Measurements from ENCODE around the gene LPA. TPM values are rescaled to one million over a fixed set of nuclear protein-coding genes. Genes with fewer than 3 reads are reported as not detected.
A peak's percentile ranks its signal among the peaks of the same experiment; 100 is the strongest.
"Not testable (repeated sequence)": the region's sequence is repeated elsewhere in the genome, so short reads cannot be mapped to it uniquely, and the experiment has no call there.

LPA gene
- total RNA-seq: 0.10 TPM

DNA sequence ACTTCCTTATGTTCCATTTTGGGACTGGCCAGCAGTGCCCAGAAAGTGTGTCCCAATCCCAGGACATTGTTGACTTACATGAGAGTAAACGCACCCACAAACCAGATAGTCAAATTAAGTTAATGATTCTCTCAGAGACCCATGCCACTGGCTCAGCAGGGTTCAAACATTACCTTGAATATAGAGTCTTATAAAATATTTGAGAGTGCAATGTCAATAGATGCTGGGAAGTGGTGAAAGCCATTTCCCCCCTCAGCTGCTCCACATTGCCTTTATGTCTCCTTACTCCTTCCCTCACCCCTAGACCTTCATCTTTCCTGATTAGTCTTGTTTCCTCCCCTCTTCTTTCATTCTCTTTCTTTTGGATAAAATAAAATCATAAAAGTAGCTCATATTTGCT is at the start of gene LPA:
Gene LPA, minus strand, starts transcription at position 78 of the 400 bp plus-strand sequence. Its CDS starts 61 bp downstream, at position 17.
- not testable (repeated sequence) for DNase-seq

- DNase-seq: not testable (repeated sequence)
These were observed 44.9 kb upstream of the LPA start for GRCh38 chr6:160708993-160709392.

DNA sequence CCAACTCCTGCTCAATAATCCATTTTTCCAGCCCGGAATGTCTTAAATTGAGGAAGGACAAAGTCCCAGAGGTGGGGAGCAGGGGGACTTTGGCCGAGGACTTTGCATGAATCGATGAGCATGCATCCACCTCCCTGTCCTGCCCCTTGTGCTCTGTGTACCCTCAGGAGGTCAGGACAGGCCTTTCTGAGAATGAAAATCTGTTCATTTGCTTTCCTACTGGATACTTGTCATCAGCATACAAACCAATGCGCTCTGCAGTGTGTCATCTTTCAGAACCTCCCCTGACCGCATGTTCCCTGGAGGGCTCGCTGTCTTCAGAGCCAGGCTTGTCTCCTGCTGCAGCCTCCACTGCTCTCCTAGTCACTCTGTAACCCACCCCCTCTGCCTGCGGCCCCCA is 40.6 kb upstream of the LPA start:
- not testable (repeated sequence) for DNase-seq

GRCh38 chr6:160701918-160702680 is 38.0 kb upstream of the LPA start, which contains the start of gene PLG:
Gene PLG (plus strand): TSS chr6:160702244. CDS start chr6:160702305, 61 bp downstream.
- not testable (repeated sequence) for DNase-seq

DNA sequence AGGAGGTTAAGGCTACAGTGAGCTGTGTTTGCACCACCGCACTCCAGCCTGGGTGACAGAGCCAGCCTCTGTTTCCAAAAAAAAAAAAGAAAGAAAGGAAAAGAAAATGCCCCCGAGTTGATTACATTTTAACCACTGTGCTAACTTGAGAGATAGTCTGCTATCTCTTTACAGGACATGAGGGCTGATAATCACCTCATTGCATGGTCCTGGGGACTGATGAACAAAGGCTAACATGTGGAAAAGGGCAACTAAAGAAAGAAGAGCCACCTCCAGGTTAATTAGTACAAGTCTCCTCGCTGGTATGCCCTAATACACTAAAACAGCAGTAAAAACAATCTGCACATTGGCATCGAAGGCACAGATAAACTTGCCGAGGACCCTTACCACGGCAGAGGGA is 33.8 kb upstream of the LPA start:
- DNase-seq: no peak

DNA sequence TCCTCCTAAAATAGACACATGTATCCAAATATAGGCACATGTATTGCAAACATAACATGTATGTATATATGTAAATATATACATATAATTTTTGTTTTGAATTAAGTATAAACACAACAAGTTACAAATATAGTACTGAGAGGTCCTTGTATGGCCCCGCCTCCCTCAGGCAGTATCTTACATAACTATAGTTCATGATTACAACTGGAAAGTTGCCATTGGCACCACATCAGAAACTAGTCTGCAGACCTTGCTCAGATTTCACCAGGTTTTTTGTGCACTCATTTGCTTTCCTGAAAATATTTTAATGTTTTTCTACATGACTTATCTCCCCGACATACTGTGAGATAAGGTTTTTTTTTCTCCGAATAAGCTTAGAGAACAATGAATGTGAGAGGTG is 32.8 kb upstream of the LPA start:
- DNase-seq: not testable (repeated sequence)

GRCh38 chr6:160695622-160696021 is 31.5 kb upstream of the LPA start:
- not testable (repeated sequence) for DNase-seq

DNA sequence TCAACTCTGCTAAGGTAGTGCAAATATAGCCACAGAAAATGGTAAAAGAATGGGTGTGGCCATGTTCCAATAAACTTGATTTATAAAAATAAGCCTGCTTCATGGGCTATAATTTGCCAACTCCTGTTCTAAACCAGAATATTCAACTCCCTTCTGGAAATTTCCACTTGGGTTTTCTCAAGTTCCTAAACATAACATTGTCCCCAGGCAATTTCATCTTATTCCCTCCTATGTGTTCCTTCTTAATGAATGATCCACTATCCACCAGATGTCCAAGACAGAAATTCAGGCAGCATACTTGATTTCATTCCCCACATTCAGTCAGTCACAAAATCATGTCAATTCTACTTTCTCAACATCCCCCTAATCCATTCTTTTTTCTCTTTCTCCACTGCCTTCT is 30.9 kb upstream of the LPA start:
- DNase-seq: not testable (repeated sequence)

DNA sequence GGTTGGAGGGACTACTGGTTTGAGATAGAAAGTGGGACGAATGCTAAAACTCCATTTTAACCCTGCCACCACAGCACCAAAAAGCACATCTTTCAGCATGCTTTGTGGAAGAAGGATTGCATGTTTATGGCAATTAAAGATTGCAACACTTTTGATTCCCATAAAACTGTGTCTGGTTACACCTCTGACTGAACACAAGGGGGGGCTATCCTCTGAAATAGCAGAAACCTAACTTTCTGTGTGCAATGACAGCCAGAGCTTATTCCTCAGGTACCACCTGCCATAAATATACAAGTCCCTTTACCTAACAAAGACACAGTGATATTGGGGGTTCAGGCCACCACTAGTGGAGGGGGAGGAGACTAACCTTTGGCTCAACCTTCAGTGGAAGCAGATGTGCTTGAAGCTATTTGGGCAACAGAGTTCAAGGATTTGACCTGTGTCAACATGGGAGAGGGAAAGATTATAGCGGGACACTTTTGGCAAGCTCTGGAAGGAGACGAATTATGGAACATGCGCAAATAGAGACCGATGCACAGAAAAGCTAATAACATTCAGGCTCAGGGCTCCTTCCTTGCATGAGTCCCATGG is 28.4 kb upstream of the LPA start:
- DNase-seq: no peak

DNA sequence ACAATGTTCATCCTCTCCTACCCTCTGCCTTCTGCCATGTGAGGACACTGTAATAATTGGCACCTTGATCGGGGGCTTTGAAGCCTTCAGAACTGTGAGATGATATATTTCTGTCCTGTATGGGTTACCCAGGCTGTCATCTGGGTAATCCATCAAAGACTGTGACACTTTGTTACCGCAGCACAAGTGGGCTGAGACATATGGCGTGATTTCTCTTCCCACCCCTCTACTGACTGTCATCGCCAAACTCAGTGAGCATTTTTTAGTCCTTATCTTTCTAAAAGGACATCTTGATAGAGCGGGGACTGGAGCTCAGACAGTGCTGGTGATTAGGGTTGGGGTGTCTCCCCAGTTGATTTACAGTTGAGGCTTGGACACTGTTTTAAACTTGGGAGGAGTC is 27.5 kb upstream of the LPA start:
- DNase-seq: no peak

GRCh38 chr6:160690458-160690857 is 26.4 kb upstream of the LPA start:
- DNase-seq: no peak

GRCh38 chr6:160685762-160686450 is 21.8 kb upstream of the LPA start:
- DNase-seq: no peak

DNA sequence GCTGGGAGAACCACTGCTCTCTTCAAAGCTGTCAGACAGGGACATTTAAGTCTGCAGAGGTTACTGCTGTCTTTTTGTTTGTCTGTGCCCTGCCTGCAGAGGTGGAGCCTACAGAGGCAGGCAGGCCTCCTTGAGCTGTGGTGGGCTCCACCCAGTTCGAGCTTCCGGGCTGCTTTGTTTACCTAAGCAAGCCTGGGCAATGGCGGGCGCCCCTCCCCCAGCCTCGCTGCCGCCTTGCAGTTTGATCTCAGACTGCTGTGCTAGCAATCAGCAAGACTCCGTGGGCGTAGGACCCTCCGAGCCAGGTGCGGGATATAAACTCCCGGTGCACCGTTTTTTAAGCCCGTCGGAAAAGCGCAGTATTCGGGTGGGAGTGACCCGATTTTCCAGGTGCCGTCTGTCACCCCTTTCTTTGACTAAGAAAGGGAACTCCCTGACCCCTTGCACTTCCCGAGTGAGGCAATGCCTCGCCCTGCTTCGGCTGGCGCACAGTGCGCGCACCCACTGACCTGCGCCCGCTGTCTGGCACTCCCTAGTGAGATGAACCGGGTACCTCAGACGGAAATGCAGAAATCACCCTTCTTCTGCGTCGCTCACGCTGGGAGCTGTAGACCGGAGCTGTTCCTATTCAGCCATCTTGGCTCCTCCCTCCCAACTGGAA is 21.2 kb upstream of the LPA start:
- DNase-seq: not testable (repeated sequence)

- DNase-seq: peak; percentile 44
These were observed 15.3 kb upstream of the LPA start for GRCh38 chr6:160679402-160679769.

DNA sequence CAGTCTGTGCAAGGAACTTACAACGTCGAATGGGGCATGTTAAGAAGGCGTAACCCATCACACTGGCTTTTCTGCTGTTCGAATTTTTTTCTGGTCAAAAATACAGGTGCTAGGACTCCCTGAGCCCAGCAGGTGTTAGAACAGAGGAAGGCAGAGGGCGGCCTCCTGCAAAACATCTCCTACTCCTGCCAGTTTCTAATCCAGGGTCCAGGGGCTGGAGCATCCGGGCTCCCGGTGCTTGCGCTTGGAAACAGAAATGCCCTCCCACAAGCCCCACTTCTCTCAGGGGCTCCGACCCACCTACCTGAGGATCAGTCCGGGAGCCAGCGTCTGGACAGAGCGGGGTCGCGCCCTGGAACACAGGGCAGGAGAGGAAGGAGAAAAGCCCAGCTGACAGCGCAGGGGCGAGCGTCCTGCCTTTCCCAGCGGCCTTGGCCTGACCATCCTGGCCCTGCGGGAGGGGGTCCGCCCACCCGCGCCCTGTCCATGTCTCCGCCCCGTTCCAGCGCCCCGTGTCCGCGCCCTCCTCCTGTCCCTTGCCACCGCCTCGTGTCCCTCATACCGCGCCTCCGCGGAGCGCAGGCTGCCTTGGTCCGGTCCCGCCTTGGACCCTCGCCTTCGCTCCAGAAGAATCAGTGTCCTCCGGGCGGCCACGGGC is 14.8 kb upstream of the LPA start:
- peak; percentile 7 for DNase-seq

- DNase-seq: no peak
These were observed 14.2 kb upstream of the LPA start for GRCh38 chr6:160678230-160678629.

- DNase-seq: not testable (repeated sequence)
These were observed 12.3 kb upstream of the LPA start for GRCh38 chr6:160676418-160676817.

GRCh38 chr6:160668589-160668988 is 4.5 kb upstream of the LPA start:
- no peak for DNase-seq

DNA sequence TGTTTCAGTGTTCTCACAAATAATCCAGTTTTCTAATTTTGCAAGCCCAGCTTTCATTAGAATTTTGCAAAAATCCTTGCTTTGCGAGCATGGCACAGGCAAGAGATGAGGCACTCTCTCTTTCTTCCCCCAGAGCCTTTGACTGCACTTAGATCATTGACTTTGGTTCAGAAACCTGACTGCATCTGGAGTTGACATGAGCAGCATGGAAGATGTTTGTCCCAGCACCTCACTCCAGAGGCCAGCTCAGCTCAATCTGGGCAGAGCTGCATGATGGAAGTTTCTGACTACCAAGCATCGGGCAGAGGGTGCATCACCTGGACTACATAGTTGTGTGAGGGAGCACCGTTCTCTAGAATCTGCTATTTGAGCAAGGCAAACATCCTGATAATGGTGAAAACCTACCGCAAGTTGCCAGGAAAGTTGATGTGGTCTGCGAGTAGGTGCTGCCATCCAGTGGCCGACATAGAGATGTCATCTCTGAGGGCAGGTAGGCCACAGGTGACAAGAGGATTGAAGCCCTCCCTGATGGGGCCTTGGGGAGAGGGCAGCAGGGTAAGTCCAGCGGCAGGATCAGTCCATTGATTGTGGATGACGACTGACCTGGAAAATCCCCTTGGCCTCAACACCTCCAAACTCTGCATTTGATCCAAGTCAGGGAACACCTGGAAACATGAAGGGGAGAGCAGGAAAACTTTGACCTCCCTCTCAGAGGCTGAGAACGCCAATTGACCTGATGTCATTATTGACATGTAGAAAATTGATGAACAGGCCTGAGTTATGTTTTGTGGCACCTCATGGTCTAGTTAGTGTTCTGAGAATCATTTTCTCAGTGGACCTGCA is 3.8 kb upstream of the LPA start:
- DNase-seq: no peak

- no peak for DNase-seq
These were observed 1.2 kb downstream of the LPA start for GRCh38 chr6:160662842-160663241.

- no peak for DNase-seq
These were observed 1.6 kb downstream of the LPA start for GRCh38 chr6:160662429-160662828.

Measured in tongue (tissue), 2 donors.